A673 (cell line): ENCODE results near the gene PATJ. TPM values are rescaled to one million over a fixed set of nuclear protein-coding genes. Genes with fewer than 3 reads are reported as not detected.

Experiments
- BruUV-seq: library from RNA; stranded (reverse); fragments of 400-500 nt; replicated peaks from 2 replicates; lab custom pipeline; 2021; lab: Mats Ljungman, UMichigan
- CTCF ChIA-PET: fragments of 300-600 bp; sonication (Branson Sonifier 250); formaldehyde crosslinking; loops from one replicate; lab custom pipeline; 2022; ENCODE audit warnings: antibody characterized with exemption; lab: Charles Lee
- POLR2A ChIA-PET: fragments of 300-600 bp; sonication (Branson Sonifier 250); formaldehyde crosslinking; loops from one replicate; lab custom pipeline; 2022; ENCODE audit warnings: antibody characterized with exemption; ENCODE audit not compliant: low non-redundant PET; lab: Charles Lee
- DNase-seq: peaks from one replicate; pipeline ENCODE4 v3.0.0-alpha.2; 2015; ENCODE audit warnings: low spot score
- H3K27ac ChIP-seq: fragments of 200-600 bp; sonication (generic); 2 replicates; pipeline ENCODE4 v1.5.1; 2016; ENCODE audit warnings: mixed run types, low read depth, mild to moderate bottlenecking, mixed read lengths, antibody characterized with exemption, low read length; ENCODE audit not compliant: poor library complexity, severe bottlenecking
- H3K27me3 ChIP-seq: fragments of 200-600 bp; sonication (generic); replicated peaks from 2 replicates; pipeline ENCODE4 v1.6.1; 2017; ENCODE audit warnings: mixed run types, low read depth, mild to moderate bottlenecking, mixed read lengths, antibody characterized with exemption, low read length; ENCODE audit not compliant: insufficient read depth, poor library complexity
- H3K36me3 ChIP-seq: fragments of 200-600 bp; sonication (generic); 2 replicates; pipeline ENCODE4 v1.6.1; 2016; ENCODE audit warnings: mixed run types, mild to moderate bottlenecking, mixed read lengths, antibody characterized with exemption, low read length; ENCODE audit not compliant: insufficient read depth, poor library complexity, severe bottlenecking
- H3K4me1 ChIP-seq: fragments of 200-600 bp; sonication (generic); 2 replicates; pipeline ENCODE4 v1.6.1; 2017; ENCODE audit warnings: mixed run types, mild to moderate bottlenecking, mixed read lengths, antibody characterized with exemption, low read length; ENCODE audit not compliant: insufficient read depth, poor library complexity, severe bottlenecking
- H3K4me3 ChIP-seq: fragments of 200-600 bp; sonication (generic); 2 replicates; pipeline ENCODE4 v1.5.1; 2016; ENCODE audit warnings: low read depth, mixed run types, mild to moderate bottlenecking, mixed read lengths, low read length; ENCODE audit not compliant: poor library complexity, severe bottlenecking
- H3K9me3 ChIP-seq: fragments of 200-600 bp; sonication (generic); 2 replicates; pipeline ENCODE4 v1.6.1; 2016; ENCODE audit warnings: mixed run types, low read depth, mild to moderate bottlenecking, mixed read lengths, antibody characterized with exemption, low read length; ENCODE audit not compliant: poor library complexity, severe bottlenecking
- CTCF ChIP-seq: fragments of 300-800, 200-600 bp; sonication (generic); conservative IDR thresholded peaks from 2 replicates; pipeline ENCODE4 v1.5.1; 2017; ENCODE audit warnings: low read depth, mild to moderate bottlenecking, antibody characterized with exemption, low read length, moderate library complexity, mixed read lengths
- EZH2 ChIP-seq: fragments of 200-600 bp; sonication (generic); IDR thresholded peaks from 2 replicates; pipeline ENCODE4 v1.6.1; 2017; ENCODE audit warnings: borderline replicate concordance, low read depth, mild to moderate bottlenecking, mixed read lengths, antibody characterized with exemption, low read length; ENCODE audit not compliant: poor library complexity, severe bottlenecking
- intact Hi-C: fragments of 100-400 bp; cut with micrococcal nuclease; formaldehyde crosslinking; loops from one replicate; pipeline ENCODE4 v1.10.0; 2022; ENCODE audit not compliant: unreplicated experiment
- total RNA-seq: library from RNA; stranded (reverse); gene quantifications from 2 replicates; pipeline ENCODE4 v1.2.3, GENCODE V29; 2021

PATJ gene
- total RNA-seq, 1 experiment from 2014 or later, result 6.6 TPM

DNA sequence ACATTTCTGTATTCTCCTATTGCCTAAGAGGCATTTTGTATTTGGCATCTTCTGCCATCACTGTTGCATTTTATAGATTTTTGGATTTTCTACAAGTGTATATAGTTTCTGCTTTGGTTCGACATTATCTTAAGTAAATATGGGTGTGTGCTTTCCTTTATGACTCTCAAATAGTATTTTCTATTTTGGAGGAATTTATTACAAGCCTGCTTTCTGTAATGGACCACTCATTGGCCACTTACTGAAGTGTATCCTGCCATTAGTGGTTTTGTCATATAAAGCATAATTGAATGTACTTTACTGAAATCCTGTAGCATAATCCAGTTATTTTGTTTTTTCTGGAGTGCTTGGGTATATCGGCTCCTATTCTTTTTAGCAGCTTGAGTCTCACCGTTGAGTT lies 184.3 kb downstream of the PATJ start:
- Histone ChIP-seq H3K4me3 (no peak overlapping the region), H3K36me3 (no peaks in the 10 kb centered on the region), H3K27ac (no peak overlapping the region), H3K9me3 (no peaks in the 10 kb centered on the region), H3K4me1 (no peaks in the 10 kb centered on the region), H3K27me3 (no peaks in the 10 kb centered on the region)
- BruUV-seq, result no TSS peak
- DNase-seq, result no peak
- no peak for TF ChIP-seq CTCF
- no peak for TF ChIP-seq EZH2
- ChIA-PET POLR2A (no interaction called here), CTCF (no interaction called here)
- intact Hi-C loops, result loop anchor here (10.0 kb wide), 1 partner anchor 108 kb away; no protein-coding TSS in a partner anchor

DNA sequence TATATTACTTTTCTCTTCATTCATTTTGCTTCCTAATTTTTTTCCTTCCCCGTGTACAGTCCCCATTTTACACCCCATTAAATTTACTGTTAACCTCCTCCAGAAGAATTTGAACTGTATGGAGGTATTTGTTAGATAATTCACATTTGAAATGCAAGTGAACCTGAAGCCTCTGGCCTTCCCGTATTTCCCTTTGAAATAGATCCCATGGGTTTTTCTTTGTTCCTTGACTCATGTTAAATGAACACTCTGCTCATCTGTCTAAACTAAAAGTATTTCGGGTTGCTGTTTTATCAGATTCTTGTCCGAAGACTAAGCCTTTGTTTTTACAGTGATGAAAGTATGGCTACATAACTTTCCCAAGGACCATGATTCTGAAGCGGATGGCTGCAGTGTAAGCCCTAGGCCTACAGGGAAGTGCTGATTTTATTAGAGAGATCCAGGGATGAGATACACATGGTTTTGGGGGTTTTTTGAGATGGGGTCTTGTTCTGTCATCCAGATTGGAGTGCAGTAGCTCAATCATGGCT lies 187.9 kb downstream of the PATJ start:
- no peak overlapping the region for H3K27ac ChIP-seq
- no peaks in the 10 kb centered on the region for H3K36me3 ChIP-seq
- H3K4me1 ChIP-seq, result no peaks in the 10 kb centered on the region
- H3K27me3 ChIP-seq, result no peaks in the 10 kb centered on the region
- H3K9me3 ChIP-seq, result no peaks in the 10 kb centered on the region
- BruUV-seq, result no TSS peak
- POLR2A ChIA-PET, result no interaction called here
- no peak for TF ChIP-seq EZH2
- TF ChIP-seq CTCF, result no peak
- CTCF ChIA-PET, result no interaction called here
- no peak for DNase-seq
- intact Hi-C loops, result no loop called here
- no peak overlapping the region for H3K4me3 ChIP-seq

GRCh38 chr1:61931587-61932279 lies 189.5 kb downstream of the PATJ start:
- CTCF ChIA-PET, result no interaction called here
- BruUV-seq, result no TSS peak
- no peak for DNase-seq

More at GRCh38 chr1:61931587-61932279, 189.5 kb downstream of the PATJ start:
- intact Hi-C loops, result no loop called here
- Histone ChIP-seq H3K4me1 (no peaks in the 10 kb centered on the region), H3K9me3 (no peaks in the 10 kb centered on the region), H3K36me3 (no peaks in the 10 kb centered on the region), H3K27me3 (no peaks in the 10 kb centered on the region), H3K27ac (no peak overlapping the region), H3K4me3 (no peak overlapping the region)
- POLR2A ChIA-PET, result interaction anchor here (0.5 kb wide), 1 partner anchor 272 kb away, joined by 3 read pairs; no protein-coding TSS in a partner anchor
- TF ChIP-seq EZH2 (no peak), CTCF (no peak)
